ENCODE results near the gene CYTH3. TPM values are rescaled to one million over a fixed set of nuclear protein-coding genes. Genes with fewer than 3 reads are reported as not detected.

The CYTH3 gene
- total RNA-seq, 1 experiment from 2014 or later, result 16.7 TPM

DNA sequence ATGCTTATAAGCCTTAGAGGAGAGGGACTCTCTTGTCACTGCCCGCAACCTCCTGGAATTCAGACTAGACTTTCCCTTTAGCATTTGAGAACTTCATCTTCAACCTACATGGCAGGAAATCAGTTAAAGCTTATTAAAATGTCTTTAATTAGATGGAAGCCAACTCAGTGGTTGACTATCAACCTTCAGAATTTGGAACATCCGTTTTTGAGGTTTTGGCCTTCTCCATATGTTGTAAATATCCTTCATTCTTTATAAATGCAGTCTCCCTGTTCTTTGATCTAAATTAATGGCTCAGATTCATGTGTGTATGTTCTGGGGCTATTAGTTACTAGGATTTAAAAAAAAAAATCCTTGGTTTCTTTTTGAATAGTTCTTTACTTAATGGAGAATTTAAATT lies 156.2 kb downstream of the CYTH3 start (continued):
- TF ChIP-seq EZH2phosphoT487 (IDR thresholded peaks at IDR 0.05; ENCODE audit: borderline replicate concordance), result no peak
- no peak for TF ChIP-seq CBX3 (IDR thresholded peaks at IDR 0.05; ENCODE audit: low read depth)
- TF ChIP-seq, protein P1, sequence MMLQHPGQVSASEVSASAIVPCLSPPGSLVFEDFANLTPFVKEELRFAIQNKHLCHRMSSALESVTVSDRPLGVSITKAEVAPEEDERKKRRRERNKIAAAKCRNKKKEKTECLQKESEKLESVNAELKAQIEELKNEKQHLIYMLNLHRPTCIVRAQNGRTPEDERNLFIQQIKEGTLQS (IDR thresholded peaks at IDR 0.05), result no peak
- no peak for TF ChIP-seq SRF (IDR thresholded peaks at IDR 0.05; ENCODE audit: low read depth)
- no peak for TF ChIP-seq ZNF274 (IDR thresholded peaks at IDR 0.05; ENCODE audit: low read depth, low read length)
- TF ChIP-seq ELF1 (IDR thresholded peaks at IDR 0.05; ENCODE audit: borderline replicate concordance, low read depth), result no peak
- TF ChIP-seq SIN3A (IDR thresholded peaks at IDR 0.05; ENCODE audit: low read depth), result no peak
- TF ChIP-seq YY1 (IDR thresholded peaks at IDR 0.05; ENCODE audit: extremely low read depth, insufficient replicate concordance, low read depth, low read length), result no peak

Other genes with a start within 250 kb of the CYTH3 start
- gene ANKRD61, start 241.2 kb downstream of the CYTH3 start, total RNA-seq (2021; ENCODE audit: unreplicated experiment), result 0.17 TPM
- gene EIF2AK1, start 213.4 kb downstream of the CYTH3 start, total RNA-seq (2021; ENCODE audit: unreplicated experiment), result 141 TPM
- 12.2 TPM for gene USP42, start 167.7 kb downstream of the CYTH3 start, total RNA-seq (2021; ENCODE audit: unreplicated experiment)
- gene FAM220A, start 76.3 kb upstream of the CYTH3 start, total RNA-seq (2021; ENCODE audit: unreplicated experiment), result 17.4 TPM
- 269 TPM for gene RAC1, start 101.9 kb upstream of the CYTH3 start, total RNA-seq (2021; ENCODE audit: unreplicated experiment)
- gene DAGLB, start 175.3 kb upstream of the CYTH3 start, total RNA-seq (2021; ENCODE audit: unreplicated experiment), result 30.2 TPM
- gene KDELR2, start 211.5 kb upstream of the CYTH3 start, total RNA-seq (2021; ENCODE audit: unreplicated experiment), result 123 TPM